ENCODE measurements around the gene LYZL2.

The LYZL2 gene

GRCh38 chr10:30589441-30589840, 40.1 kb downstream of the LYZL2 start:
- Histone ChIP-seq H2BK12ac (ENCODE audit: low read length) (no peak overlapping the region), H3K79me1 (ENCODE audit: low read depth, low read length) (no peaks in the 10 kb centered on the region), H3K4me3 (ENCODE audit: low read length in 2 of 2) (peak overlapping the region in 1 of 2 donors; percentile 64), H3K27me3 (ENCODE audit: control insufficient read depth in 3 of 3, insufficient read depth in 3 of 3, low read depth in 1 of 3, low read length in 3 of 3) (peaks cover 0 to 10% (median 2%) of the 10 kb centered on the region in 3 experiments), H3K18ac (ENCODE audit: low read length) (peak overlapping the region; percentile 39), H4K91ac (ENCODE audit: low read depth, low read length, poor library complexity) (no peak overlapping the region), H3K4me2 (ENCODE audit: insufficient read depth, low read length, poor library complexity, severe bottlenecking) (no peak overlapping the region), H2AFZ (ENCODE audit: low read length) (no peak overlapping the region), H3K9ac (ENCODE audit: low read depth, low read length, poor library complexity) (no peak overlapping the region), H2BK15ac (ENCODE audit: low read length) (no peak overlapping the region), H3K27ac (replicated peaks; ENCODE audit: low read length) (no peak overlapping the region), H2BK120ac (ENCODE audit: low read depth, low read length) (no peak overlapping the region), H3K9me3 (replicated peaks in 1 of 2; ENCODE audit: control insufficient read depth in 2 of 2, insufficient read depth in 1 of 2, low read depth in 1 of 2, low read length in 2 of 2) (no peaks in the 10 kb centered on the region), H3K4me1 (ENCODE audit: control insufficient read depth in 2 of 2, insufficient read depth in 1 of 2, low read depth in 1 of 2, low read length in 2 of 2) (peaks cover 0 to 2% of the 10 kb centered on the region in 2 donors), H3K14ac (ENCODE audit: low read length) (no peak overlapping the region), H3K23ac (ENCODE audit: low read depth, low read length, poor library complexity) (no peak overlapping the region), H2AK5ac (ENCODE audit: low read depth, low read length) (peak overlapping the region; percentile 26), H4K8ac (ENCODE audit: low read depth, low read length) (no peak overlapping the region), H3K36me3 (replicated peaks in 1 of 2; ENCODE audit: control insufficient read depth in 2 of 2, insufficient read depth in 2 of 2, low read length in 2 of 2) (no peaks in the 10 kb centered on the region), H2BK5ac (ENCODE audit: low read length) (no peak overlapping the region), H3K4ac (ENCODE audit: low read length) (no peak overlapping the region)
- DNase-seq (ENCODE audit: low spot score): no peak
- no CpG with 5 or more reads among the region's 7 CpGs for WGBS, 2 donors (ENCODE audit: extremely low coverage in 2 of 2, insufficient read length in 2 of 2, insufficient replicate concordance in 1 of 2)

DNA sequence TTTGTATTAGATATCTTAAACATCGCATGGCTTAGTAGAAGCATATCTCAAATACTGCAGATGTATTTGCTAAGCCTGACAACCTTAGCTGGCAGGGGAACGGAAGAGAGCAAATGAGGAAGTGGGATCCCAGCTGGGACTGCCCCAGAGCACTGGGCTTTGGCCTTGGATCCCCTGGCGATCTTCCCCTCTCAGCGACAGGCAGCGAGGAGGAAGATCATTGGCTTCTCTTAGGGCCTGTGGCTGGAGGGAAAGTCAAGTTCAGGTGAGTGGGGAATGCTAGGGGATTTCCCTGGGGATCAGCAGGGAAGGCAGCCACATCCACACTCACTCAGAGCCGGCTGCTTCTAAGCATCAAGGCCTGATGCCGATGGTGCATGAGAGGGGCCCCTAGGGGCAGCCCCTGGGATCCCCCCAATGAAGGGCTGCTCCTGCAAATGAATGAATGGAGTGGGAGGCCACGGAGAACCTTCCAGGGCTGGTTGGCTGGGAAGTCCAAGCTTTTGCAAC, 42.0 kb downstream of the LYZL2 start:
- Histone ChIP-seq H2AFZ (ENCODE audit: low read length) (no peak overlapping the region), H3K14ac (ENCODE audit: low read length) (peak overlapping the region; percentile 47), H3K36me3 (replicated peaks in 1 of 2; ENCODE audit: control insufficient read depth in 2 of 2, insufficient read depth in 2 of 2, low read length in 2 of 2) (no peaks in the 10 kb centered on the region), H2BK12ac (ENCODE audit: low read length) (no peak overlapping the region), H2AK5ac (ENCODE audit: low read depth, low read length) (no peak overlapping the region), H3K4me2 (ENCODE audit: insufficient read depth, low read length, poor library complexity, severe bottlenecking) (no peak overlapping the region), H4K91ac (ENCODE audit: low read depth, low read length, poor library complexity) (no peak overlapping the region), H4K8ac (ENCODE audit: low read depth, low read length) (no peak overlapping the region), H3K79me1 (ENCODE audit: low read depth, low read length) (no peaks in the 10 kb centered on the region), H3K9ac (ENCODE audit: low read depth, low read length, poor library complexity) (no peak overlapping the region), H3K9me3 (replicated peaks in 1 of 2; ENCODE audit: control insufficient read depth in 2 of 2, insufficient read depth in 1 of 2, low read depth in 1 of 2, low read length in 2 of 2) (no peaks in the 10 kb centered on the region), H2BK120ac (ENCODE audit: low read depth, low read length) (no peak overlapping the region), H2BK5ac (ENCODE audit: low read length) (no peak overlapping the region), H3K4me3 (ENCODE audit: low read length in 2 of 2) (no peak overlapping the region), H3K4me1 (ENCODE audit: control insufficient read depth in 2 of 2, insufficient read depth in 1 of 2, low read depth in 1 of 2, low read length in 2 of 2) (peaks cover 0 to 4% of the 10 kb centered on the region in 2 donors), H2BK15ac (ENCODE audit: low read length) (no peak overlapping the region), H3K4ac (ENCODE audit: low read length) (no peak overlapping the region), H3K18ac (ENCODE audit: low read length) (peak overlapping the region; percentile 52), H3K23ac (ENCODE audit: low read depth, low read length, poor library complexity) (peak overlapping the region; percentile 49), H3K27ac (replicated peaks; ENCODE audit: low read length) (no peak overlapping the region), H3K27me3 (ENCODE audit: control insufficient read depth in 3 of 3, insufficient read depth in 3 of 3, low read depth in 1 of 3, low read length in 3 of 3) (peaks cover 0 to 9% (median 2%) of the 10 kb centered on the region in 3 experiments)
- no CpG with 5 or more reads among the region's 8 CpGs for WGBS, 2 donors (ENCODE audit: extremely low coverage in 2 of 2, insufficient read length in 2 of 2, insufficient replicate concordance in 1 of 2)
- DNase-seq (ENCODE audit: low spot score): no peak

- Histone ChIP-seq H3K79me1 (ENCODE audit: low read depth, low read length) (no peaks in the 10 kb centered on the region), H3K14ac (ENCODE audit: low read length) (no peak overlapping the region), H3K23ac (ENCODE audit: low read depth, low read length, poor library complexity) (no peak overlapping the region), H3K36me3 (replicated peaks in 1 of 2; ENCODE audit: control insufficient read depth in 2 of 2, insufficient read depth in 2 of 2, low read length in 2 of 2) (no peaks in the 10 kb centered on the region), H3K9me3 (replicated peaks in 1 of 2; ENCODE audit: control insufficient read depth in 2 of 2, insufficient read depth in 1 of 2, low read depth in 1 of 2, low read length in 2 of 2) (no peaks in the 10 kb centered on the region), H4K8ac (ENCODE audit: low read depth, low read length) (no peak overlapping the region), H3K27me3 (ENCODE audit: control insufficient read depth in 3 of 3, insufficient read depth in 3 of 3, low read depth in 1 of 3, low read length in 3 of 3) (peaks cover 0 to 9% (median 2%) of the 10 kb centered on the region in 3 experiments), H2BK5ac (ENCODE audit: low read length) (no peak overlapping the region), H3K18ac (ENCODE audit: low read length) (no peak overlapping the region), H3K4me3 (ENCODE audit: low read length in 2 of 2) (no peak overlapping the region), H3K27ac (replicated peaks; ENCODE audit: low read length) (no peak overlapping the region), H2BK12ac (ENCODE audit: low read length) (no peak overlapping the region), H3K4me2 (ENCODE audit: insufficient read depth, low read length, poor library complexity, severe bottlenecking) (no peak overlapping the region), H4K91ac (ENCODE audit: low read depth, low read length, poor library complexity) (no peak overlapping the region), H3K9ac (ENCODE audit: low read depth, low read length, poor library complexity) (no peak overlapping the region), H2AK5ac (ENCODE audit: low read depth, low read length) (no peak overlapping the region), H2BK15ac (ENCODE audit: low read length) (no peak overlapping the region), H3K4ac (ENCODE audit: low read length) (no peak overlapping the region), H3K4me1 (ENCODE audit: control insufficient read depth in 2 of 2, insufficient read depth in 1 of 2, low read depth in 1 of 2, low read length in 2 of 2) (peaks cover 0 to 4% of the 10 kb centered on the region in 2 donors), H2AFZ (ENCODE audit: low read length) (no peak overlapping the region), H2BK120ac (ENCODE audit: low read depth, low read length) (no peak overlapping the region)
- DNase-seq (ENCODE audit: low spot score): no peak
- no CpG with 5 or more reads among the region's 2 CpGs for WGBS, 2 donors (ENCODE audit: extremely low coverage in 2 of 2, insufficient read length in 2 of 2, insufficient replicate concordance in 1 of 2)
Observed at GRCh38 chr10:30586828-30587227, 42.7 kb downstream of the LYZL2 start.

DNA sequence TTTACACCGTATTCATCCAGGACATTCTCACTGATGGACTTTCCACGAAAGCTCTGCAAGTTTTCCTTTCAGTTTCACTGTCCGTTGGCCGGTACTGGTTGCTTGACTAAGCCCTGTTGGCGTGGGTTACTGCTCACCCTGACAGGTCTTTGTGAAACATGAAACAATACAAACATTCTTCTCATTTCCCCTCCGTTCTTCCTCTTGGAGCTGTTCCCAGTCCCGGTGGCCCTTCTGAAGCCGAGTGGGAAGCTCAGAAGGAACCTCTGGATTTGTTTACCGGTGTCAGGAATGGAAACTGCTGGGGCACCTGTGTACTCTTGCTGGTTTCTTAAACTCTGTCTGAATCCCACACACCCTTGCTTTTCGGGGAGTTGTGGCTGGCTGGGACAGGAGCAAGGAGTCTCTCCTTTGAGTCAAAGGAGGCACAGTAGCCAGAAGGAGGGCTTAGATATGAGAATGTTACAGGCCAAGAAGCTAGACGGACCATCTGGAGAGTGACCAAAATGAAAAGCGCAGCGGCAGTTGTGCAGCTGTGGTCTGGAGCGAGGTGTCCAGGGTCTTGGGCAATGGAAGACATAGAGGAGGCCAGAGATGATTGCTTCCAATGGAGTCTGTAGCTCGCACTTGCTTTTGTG, 45.7 kb downstream of the LYZL2 start:
- no peak for DNase-seq (ENCODE audit: low spot score)
- Histone ChIP-seq H3K14ac (ENCODE audit: low read length) (no peak overlapping the region), H3K27ac (replicated peaks; ENCODE audit: low read length) (no peak overlapping the region), H3K36me3 (replicated peaks in 1 of 2; ENCODE audit: control insufficient read depth in 2 of 2, insufficient read depth in 2 of 2, low read length in 2 of 2) (no peaks in the 10 kb centered on the region), H2BK15ac (ENCODE audit: low read length) (no peak overlapping the region), H2BK5ac (ENCODE audit: low read length) (no peak overlapping the region), H3K18ac (ENCODE audit: low read length) (no peak overlapping the region), H2AFZ (ENCODE audit: low read length) (peak overlapping the region; percentile 57), H2AK5ac (ENCODE audit: low read depth, low read length) (no peak overlapping the region), H3K4me2 (ENCODE audit: insufficient read depth, low read length, poor library complexity, severe bottlenecking) (no peak overlapping the region), H3K4me3 (ENCODE audit: low read length in 2 of 2) (no peak overlapping the region), H3K27me3 (ENCODE audit: control insufficient read depth in 3 of 3, insufficient read depth in 3 of 3, low read depth in 1 of 3, low read length in 3 of 3) (peaks cover 0 to 9% (median 2%) of the 10 kb centered on the region in 3 experiments), H3K4me1 (ENCODE audit: control insufficient read depth in 2 of 2, insufficient read depth in 1 of 2, low read depth in 1 of 2, low read length in 2 of 2) (peaks cover 0 to 9% of the 10 kb centered on the region in 2 donors), H3K4ac (ENCODE audit: low read length) (no peak overlapping the region), H3K9ac (ENCODE audit: low read depth, low read length, poor library complexity) (no peak overlapping the region), H2BK12ac (ENCODE audit: low read length) (no peak overlapping the region), H4K8ac (ENCODE audit: low read depth, low read length) (no peak overlapping the region), H3K23ac (ENCODE audit: low read depth, low read length, poor library complexity) (no peak overlapping the region), H3K9me3 (replicated peaks in 1 of 2; ENCODE audit: control insufficient read depth in 2 of 2, insufficient read depth in 1 of 2, low read depth in 1 of 2, low read length in 2 of 2) (no peaks in the 10 kb centered on the region), H4K91ac (ENCODE audit: low read depth, low read length, poor library complexity) (no peak overlapping the region), H3K79me1 (ENCODE audit: low read depth, low read length) (no peaks in the 10 kb centered on the region), H2BK120ac (ENCODE audit: low read depth, low read length) (no peak overlapping the region)
- no CpG with 5 or more reads among the region's 15 CpGs for WGBS, 2 donors (ENCODE audit: extremely low coverage in 2 of 2, insufficient read length in 2 of 2, insufficient replicate concordance in 1 of 2)
